HuH-7 (cell line): ENCODE results near the gene PHF5A.
"Not testable (repeated sequence)": the region's sequence is repeated elsewhere in the genome, so short reads cannot be mapped to it uniquely, and the experiment has no call there.

Source experiments
- DNase-seq: peaks from one replicate; pipeline ENCODE4 v3.0.0; 2011; ENCODE audit warnings: low spot score

Gene PHF5A

GRCh38 chr22:41446639-41447434 is 21.7 kb downstream of the PHF5A start, which contains the start of gene TOB2:
TSS of gene TOB2 (minus strand) at chr22:41446801. CDS start at chr22:41437345, 9,456 bp downstream.
- DNase-seq = peak; percentile 84

DNA sequence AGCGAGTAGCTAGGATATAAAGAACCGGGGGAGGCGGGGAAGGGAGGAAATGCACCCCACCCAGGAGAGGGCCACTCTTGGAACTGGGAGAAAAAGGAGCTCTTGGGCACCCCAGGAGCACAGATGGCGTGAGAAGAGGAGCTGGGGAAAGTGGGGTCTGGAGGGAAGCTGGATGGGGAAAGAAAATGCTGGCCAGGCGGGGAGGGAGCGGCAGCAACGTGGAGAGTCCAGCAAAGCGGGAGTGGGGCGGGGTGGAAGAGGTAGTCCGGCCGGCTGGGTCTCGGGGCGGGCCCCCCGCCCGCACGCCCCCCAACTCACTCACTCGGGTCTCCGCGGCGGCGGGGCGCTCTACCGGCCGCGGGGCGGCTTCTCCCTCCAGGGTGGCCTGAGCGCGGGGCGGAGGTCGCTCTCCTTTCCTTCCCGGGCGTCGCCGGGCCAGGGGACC is 22.4 kb downstream of the PHF5A start:
- DNase-seq = no peak

DNA sequence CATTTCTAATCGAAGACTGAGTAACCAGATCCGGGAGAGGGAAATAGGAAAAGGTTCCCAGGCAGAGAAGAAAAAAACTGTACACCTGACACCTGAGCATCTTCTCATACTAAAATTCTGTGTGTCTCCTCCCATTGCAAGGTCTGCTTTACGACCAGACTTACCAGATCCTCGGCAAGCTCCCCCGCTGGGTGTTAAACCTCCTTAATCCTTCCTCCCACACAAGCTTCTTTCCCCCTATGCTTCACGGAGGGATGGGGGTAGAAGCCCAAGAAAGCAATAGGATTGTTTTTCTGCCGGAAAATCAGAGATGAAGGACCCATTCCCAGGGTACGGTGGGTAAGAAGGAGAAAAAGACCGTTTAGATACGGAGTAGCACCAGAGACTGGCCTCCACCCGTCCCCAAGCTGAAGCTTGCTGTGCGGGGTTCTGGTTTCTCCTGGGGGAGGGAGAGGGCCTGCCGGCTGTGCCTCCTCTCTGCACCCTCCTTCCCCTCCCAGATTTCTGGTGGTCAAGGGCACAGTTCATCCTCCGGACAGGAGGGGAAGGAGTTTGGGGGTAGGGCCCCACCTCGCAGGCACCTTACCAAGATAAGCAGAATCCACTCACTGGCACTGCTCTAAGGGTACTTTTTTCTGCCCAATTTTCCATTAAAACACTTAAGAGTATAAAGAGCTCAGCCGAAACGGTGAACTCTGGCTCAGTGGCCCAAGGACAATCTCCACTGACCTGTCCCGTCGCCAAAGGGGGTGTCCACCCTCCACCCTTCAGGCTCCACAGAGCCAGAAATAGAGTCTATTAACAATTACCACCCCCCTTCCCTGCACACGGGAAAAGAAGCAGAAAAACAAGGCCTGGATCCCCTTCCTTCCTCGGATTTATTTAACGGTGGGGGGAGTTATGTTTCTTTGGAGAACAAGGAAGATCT is 23.1 kb downstream of the PHF5A start:
- DNase-seq = no peak

- DNase-seq = peak; percentile 95
These were observed 23.9 kb downstream of the PHF5A start for GRCh38 chr22:41444360-41445128.

GRCh38 chr22:41442240-41442792 is 26.2 kb downstream of the PHF5A start:
- DNase-seq = no peak

DNA sequence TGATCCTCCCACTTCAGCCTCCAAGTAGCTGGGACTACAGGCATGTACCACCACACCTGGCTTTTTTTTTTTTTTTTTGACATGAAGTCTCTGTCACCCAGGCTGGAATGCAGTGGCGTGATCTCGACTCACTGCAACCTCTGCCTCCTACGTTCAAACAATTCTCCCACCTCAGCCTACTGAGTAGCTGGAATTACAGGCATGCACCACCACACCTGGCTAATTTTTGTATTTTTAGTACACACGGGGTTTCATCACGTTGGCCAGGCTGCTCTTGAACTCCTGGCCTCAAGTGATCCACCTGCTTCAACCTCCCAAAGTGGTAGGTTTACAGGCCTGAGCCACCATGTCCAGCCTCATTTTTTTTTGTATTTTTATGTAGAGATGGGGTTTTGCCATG is 28.0 kb downstream of the PHF5A start:
- DNase-seq = not testable (repeated sequence)

DNA sequence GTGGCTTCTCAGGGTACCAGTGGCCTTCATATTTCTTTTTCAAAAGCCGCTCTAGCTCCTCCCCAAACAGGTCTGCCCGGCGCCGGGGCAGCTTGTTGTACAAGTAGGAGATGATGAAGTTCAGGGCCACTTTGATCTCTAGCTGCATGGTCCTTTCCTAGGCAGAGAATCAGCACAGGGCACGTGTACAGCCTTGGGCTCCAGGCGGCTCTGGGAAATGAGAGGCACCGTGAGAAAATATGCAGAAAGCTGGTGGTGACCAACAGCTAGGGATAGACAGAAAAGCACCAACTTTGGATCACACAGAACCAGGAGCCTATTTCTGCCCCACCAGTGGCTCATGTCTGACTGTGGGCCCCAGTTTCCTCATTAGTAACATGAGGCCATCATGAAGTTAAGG is 31.3 kb downstream of the PHF5A start:
- no peak for DNase-seq

- DNase-seq = no peak
These were observed 32.0 kb downstream of the PHF5A start for GRCh38 chr22:41436322-41437113.

DNA sequence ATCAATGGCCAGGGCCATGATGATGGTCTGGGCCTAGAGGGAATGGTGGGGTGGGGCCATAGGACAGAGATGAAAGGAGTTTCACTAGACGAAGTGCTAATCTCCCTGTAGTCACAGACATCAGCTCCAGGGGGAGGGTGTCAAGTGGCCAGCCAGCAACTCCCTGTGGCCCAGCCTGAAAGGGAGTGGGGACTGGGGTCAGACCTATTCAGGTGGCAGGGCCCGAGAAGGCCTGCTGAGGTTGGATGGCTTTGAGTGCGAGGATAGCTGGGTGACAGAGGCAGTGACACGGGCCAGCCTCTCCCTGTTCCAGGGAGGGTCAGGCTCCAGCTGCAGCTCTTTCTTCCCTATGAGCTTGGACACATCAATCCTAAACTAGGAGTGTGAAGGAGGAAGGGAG is 32.9 kb downstream of the PHF5A start:
- DNase-seq = no peak

GRCh38 chr22:41434361-41435003 is 34.0 kb downstream of the PHF5A start:
- not testable (repeated sequence) for DNase-seq

- DNase-seq = not testable (repeated sequence)
These were observed 35.0 kb downstream of the PHF5A start for GRCh38 chr22:41433480-41433879.

DNA sequence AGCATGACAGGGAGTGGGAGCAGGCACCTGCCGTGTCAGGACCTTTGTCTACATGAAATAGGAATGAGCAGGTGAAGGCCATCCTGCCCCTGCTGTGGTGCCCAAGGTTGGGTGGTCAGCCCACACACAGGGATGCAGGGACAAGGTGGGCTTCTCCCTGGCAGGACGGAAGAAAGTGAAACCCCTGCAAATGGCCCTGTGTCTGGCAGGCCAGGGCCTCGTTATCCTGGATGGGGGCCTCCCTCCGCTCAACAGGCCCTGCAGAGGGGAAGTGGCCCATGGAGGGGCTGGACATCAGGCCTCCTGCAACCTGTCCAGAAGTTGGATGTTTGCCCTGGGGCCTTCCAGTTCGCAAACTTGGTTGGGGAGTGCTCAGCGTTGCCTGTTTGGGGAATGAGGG is 36.8 kb downstream of the PHF5A start:
- DNase-seq = no peak

DNA sequence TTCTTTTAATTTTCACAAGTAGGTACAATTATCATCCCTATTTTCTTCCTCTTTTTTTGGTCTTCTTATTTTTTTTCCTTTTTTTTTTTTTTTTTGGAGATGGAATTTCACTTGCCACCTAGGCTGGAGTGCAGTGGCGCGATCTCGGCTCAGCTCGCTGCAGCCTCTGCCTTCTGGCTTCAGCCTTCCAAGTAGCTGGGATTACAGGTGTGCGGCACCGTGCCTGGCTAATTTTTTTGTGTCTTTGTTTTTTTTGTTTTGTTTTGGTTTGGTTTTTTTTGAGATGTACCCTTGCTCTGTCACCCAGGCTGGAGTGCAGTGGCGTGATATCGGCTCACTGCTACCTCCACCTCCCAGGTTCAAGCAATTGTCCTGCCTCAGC is 38.5 kb downstream of the PHF5A start:
- DNase-seq = no peak

DNA sequence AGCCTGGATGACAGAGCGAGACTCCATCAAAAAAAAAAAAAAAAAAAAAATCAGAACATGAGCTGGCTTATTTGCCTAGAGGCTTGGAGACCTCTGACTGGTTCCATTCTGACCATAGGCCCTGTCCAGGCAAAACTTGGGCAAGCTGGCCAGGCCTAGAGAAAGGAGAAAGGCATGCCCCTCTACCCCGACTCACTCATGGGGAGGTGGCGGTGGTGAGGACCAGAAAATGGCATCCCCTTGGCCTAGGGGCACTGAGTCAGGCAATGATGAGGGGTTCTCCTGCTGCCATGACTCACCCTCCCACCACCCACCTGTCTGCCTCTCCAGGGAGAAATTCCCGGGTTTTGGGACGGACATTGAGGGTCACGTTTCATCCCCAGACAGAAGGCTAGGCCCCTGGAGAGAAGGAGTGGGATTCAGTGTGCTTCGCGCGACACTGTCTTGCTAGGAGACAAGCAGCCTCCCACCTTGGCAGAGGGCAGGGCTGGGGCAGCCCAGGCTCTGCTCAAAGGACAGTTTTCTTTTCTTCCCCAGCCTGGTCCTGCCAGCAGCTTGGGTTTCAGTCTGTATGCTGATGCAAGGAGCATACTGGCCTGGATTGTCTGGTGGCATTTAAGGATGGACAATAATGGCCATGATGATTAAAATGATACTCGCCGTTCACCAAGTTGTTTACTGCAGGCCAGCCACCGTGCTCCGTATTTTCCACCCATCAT is 39.1 kb downstream of the PHF5A start:
- no peak for DNase-seq

GRCh38 chr22:41425660-41426365 is 42.7 kb downstream of the PHF5A start:
- no peak for DNase-seq

GRCh38 chr22:41418717-41419116 is 49.8 kb downstream of the PHF5A start:
- no peak for DNase-seq

DNA sequence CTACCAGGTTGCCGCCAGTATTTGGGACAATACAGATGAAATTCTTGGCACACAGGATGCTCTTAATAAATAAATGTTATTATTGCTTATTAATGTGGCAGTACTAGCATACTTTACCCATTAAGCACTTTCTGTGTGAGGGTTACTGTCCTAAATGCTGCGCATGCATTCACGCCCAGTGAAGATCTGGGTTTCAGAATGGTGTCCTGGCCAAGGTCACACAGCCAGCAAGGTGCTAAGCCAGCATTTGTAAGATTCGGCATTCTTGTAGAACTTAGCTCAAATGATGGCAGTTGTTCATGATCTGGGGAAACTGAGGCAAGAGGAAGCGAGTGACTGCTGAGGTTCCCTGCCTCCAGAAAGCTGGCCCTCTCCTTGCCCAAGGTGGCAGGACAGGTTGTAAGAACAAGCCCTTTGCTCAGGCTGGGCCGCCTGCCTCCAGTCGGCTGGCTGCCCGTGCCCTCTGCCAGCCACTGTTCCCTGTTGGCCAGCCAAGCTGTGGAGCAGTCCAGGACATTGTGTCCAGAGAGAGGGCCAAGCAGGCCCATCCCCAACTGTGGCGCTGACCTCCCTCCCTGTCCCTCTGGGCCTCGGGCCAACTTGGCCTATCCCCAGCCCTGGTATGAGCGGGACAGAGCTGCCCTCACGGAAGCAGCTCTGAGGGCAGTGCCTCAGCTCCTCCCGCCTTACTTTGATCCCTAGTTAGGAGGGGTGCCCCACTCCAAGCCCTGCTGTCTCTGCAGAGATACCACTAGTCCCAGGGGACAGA is 50.7 kb downstream of the PHF5A start:
- no peak for DNase-seq

DNA sequence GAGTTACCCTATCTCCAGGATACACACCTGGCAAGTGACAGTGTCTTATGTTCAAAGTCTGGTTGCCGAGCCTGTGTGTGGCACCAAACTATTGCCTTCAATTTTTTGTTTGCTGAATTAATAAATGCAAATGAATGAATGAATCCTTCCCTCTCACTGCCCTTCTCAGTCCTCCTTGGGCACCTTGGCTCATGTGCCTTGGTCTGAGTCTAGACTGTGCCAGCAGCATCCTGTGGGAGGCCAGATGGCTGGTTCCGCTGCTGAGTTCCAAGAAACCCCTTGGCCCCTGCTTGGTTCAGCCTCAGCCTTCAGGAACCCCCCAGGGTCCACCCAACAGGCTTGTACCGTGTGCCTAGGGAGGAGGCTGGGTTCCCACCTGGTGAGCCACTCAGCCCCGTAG is 52.9 kb downstream of the PHF5A start:
- DNase-seq = no peak
